Effector memory CD4-positive, alpha-beta T cell (primary cell): ENCODE data around the gene APEH.
"Not testable (repeated sequence)": the region's sequence is repeated elsewhere in the genome, so short reads cannot be mapped to it uniquely, and the experiment has no call there.

ENCODE experiments used
- DNase-seq, 3 donors: peaks; one replicate each; pipeline ENCODE4 v3.0.0-alpha.2; 2020
- H3K27ac ChIP-seq: 2 replicates; pipeline ENCODE4 v1.7.0; 2013; ENCODE audit warnings: mild to moderate bottlenecking, low read length, moderate library complexity; ENCODE audit not compliant: insufficient read depth, poor library complexity, severe bottlenecking
- H3K27me3 ChIP-seq: replicated peaks from 2 replicates; pipeline ENCODE4 v1.7.0; 2013; ENCODE audit warnings: mild to moderate bottlenecking, low read length; ENCODE audit not compliant: insufficient read depth, control insufficient read depth, poor library complexity, severe bottlenecking
- H3K36me3 ChIP-seq: 2 replicates; pipeline ENCODE4 v1.7.0; 2013; ENCODE audit warnings: mild to moderate bottlenecking, low read length, moderate library complexity; ENCODE audit not compliant: control insufficient read depth, insufficient read depth
- H3K4me1 ChIP-seq: 2 replicates; pipeline ENCODE4 v1.7.0; 2013; ENCODE audit warnings: low read length, mild to moderate bottlenecking; ENCODE audit not compliant: control insufficient read depth, insufficient read depth, poor library complexity, severe bottlenecking
- H3K4me3 ChIP-seq: 2 replicates; pipeline ENCODE4 v1.7.0; 2013; ENCODE audit warnings: low read length, low read depth, mild to moderate bottlenecking; ENCODE audit not compliant: insufficient read depth, poor library complexity, severe bottlenecking
- H3K9me3 ChIP-seq: 2 replicates; pipeline ENCODE4 v1.7.0; 2013; ENCODE audit warnings: mild to moderate bottlenecking, low read length, moderate library complexity; ENCODE audit not compliant: control insufficient read depth

Gene APEH

GRCh38 chr3:49687424-49687795, 13.3 kb downstream of the APEH start:
- not testable (repeated sequence) for H3K27ac ChIP-seq, H3K27me3 ChIP-seq, DNase-seq, H3K4me3 ChIP-seq, H3K9me3 ChIP-seq
- Histone ChIP-seq H3K36me3 (peaks cover 14% of the 10 kb centered on the region), H3K4me1 (peaks cover 13% of the 10 kb centered on the region)

- DNase-seq, H3K9me3 ChIP-seq, H3K36me3 ChIP-seq, H3K27me3 ChIP-seq: not testable (repeated sequence)
- Histone ChIP-seq H3K27ac (peak overlapping the region; percentile 81), H3K4me1 (peaks cover 13% of the 10 kb centered on the region), H3K4me3 (peak overlapping the region; percentile 81)
Observed at GRCh38 chr3:49688338-49689045, 14.3 kb downstream of the APEH start.

- H3K27me3 ChIP-seq: no peaks in the 10 kb centered on the region
- peak; percentile 86 to 88 (median 86) for DNase-seq
- H3K27ac ChIP-seq: peak within 1 kb of the TSS; percentile 81
- no peaks in the 10 kb centered on the region for H3K36me3 ChIP-seq
- H3K4me3 ChIP-seq: peak within 1 kb of the TSS; percentile 81
- no peaks in the 10 kb centered on the region for H3K9me3 ChIP-seq
- H3K4me1 ChIP-seq: peaks cover 13% of the 10 kb centered on the region
Observed at GRCh38 chr3:49689046-49689907, 15.1 kb downstream of the APEH start, which contains the start of the genes MST1 and RNF123. TSS of gene MST1 (minus strand) at chr3:49689474. CDS start at chr3:49688691, 783 bp downstream. TSS of gene RNF123 (plus strand) at chr3:49689557. CDS start at chr3:49691166, 1,609 bp downstream.

- H3K4me1 ChIP-seq: peaks cover 13% of the 10 kb centered on the region
- not testable (repeated sequence) for H3K9me3 ChIP-seq, DNase-seq, H3K36me3 ChIP-seq, H3K27me3 ChIP-seq
- peak overlapping the region; percentile 81 for H3K4me3 ChIP-seq
- peak overlapping the region; percentile 81 for H3K27ac ChIP-seq
Observed at GRCh38 chr3:49689908-49690624, 15.9 kb downstream of the APEH start.

- H3K4me1 ChIP-seq: peaks cover 13% of the 10 kb centered on the region
- not testable (repeated sequence) for H3K27ac ChIP-seq, H3K9me3 ChIP-seq, H3K36me3 ChIP-seq, H3K27me3 ChIP-seq, H3K4me3 ChIP-seq, DNase-seq
Observed at GRCh38 chr3:49690856-49691255, 16.7 kb downstream of the APEH start.

GRCh38 chr3:49691481-49691880, 17.3 kb downstream of the APEH start:
- H3K4me1 ChIP-seq: peaks cover 13% of the 10 kb centered on the region
- H3K36me3 ChIP-seq, DNase-seq, H3K27ac ChIP-seq, H3K9me3 ChIP-seq, H3K27me3 ChIP-seq, H3K4me3 ChIP-seq: not testable (repeated sequence)

GRCh38 chr3:49694409-49695070, 20.4 kb downstream of the APEH start:
- not testable (repeated sequence) for DNase-seq, H3K9me3 ChIP-seq, H3K27ac ChIP-seq, H3K4me1 ChIP-seq, H3K4me3 ChIP-seq, H3K27me3 ChIP-seq
- H3K36me3 ChIP-seq: peaks cover 20% of the 10 kb centered on the region

DNA sequence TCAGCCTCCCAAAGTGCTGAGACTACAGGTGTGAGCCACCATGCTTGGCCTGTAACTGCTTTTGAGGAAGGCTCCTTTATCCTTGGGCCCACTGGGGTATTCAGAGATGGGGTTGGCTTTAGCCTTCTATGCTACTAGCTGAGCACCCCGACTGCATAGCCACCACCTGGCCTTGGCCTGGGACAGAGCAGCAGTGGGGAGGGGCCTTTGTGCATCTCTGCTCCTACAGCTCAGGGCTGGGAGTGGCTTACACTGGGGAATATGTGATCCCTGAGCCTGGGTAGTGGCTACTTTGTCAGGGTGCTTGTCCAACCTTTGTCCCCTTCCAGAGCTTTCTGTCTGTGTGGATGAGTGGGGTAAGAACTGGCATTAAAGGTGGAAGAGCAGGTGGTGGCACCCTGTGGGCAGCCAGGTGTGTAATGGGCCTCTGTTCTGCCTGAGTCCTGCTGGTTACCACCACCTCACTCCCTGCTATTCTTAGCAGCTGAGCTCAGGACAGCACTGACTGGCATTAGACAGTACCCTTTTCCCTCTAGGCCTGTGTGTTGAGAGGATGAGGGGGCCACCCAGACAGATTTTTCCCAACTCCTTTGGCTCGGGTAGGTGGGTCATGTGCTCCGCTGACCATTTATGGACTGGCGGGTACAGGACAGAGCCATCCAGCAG, 21.3 kb downstream of the APEH start:
- H3K36me3 ChIP-seq: peaks cover 24% of the 10 kb centered on the region
- DNase-seq, H3K9me3 ChIP-seq, H3K4me1 ChIP-seq, H3K27me3 ChIP-seq, H3K27ac ChIP-seq, H3K4me3 ChIP-seq: not testable (repeated sequence)

DNA sequence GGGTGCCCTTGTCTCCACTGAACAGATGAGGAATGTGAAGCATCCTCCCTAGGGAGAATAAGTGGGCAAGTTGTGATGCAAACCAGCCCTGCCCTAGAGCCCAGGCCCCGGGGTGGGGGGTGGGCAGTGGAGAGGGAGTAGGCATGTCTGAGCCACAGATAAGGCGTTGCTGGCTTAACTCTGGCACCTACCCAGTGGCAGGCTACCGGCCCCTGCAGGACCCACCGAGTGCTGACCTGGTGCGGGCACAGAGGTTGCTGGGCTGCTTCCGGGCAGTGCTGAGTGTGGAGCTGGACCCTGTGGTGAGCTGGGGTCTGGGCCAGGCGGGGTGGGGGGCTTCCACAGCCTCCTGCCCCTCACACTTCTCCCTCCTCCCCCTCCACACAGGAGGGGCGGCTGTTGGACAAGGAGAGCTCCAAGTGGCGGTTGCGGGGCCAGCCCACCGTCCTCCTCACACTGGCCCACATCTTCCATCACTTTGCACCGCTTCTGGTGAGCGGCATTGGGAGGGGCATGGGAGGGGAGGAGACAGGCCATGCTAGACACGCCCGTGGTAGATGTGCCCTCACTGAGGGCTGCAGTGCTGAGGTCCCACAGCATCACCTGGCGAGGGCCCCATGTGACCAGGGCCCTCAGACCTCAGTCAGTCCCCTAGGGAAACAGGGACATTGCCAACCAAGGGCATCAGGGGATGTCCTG, 25.3 kb downstream of the APEH start:
- Histone ChIP-seq H3K4me1 (no peaks in the 10 kb centered on the region), H3K27ac (no peak overlapping the region), H3K36me3 (peaks cover 34% of the 10 kb centered on the region), H3K4me3 (no peak overlapping the region), H3K9me3 (no peaks in the 10 kb centered on the region), H3K27me3 (no peaks in the 10 kb centered on the region)
- DNase-seq: no peak
